ENCODE measurements around the gene IMPDH1.

- TF ChIP-seq CTCF (IDR thresholded peaks at IDR 0.05) = no peak
- TF ChIP-seq POLR2A (IDR thresholded peaks at IDR 0.05) = no peak
Measured at GRCh38 chr7:128366300-128366699, 43.5 kb downstream of the IMPDH1 start.

Data from testis (tissue), 2 donors.